ENCODE results near the gene TMEM131L. TPM values are rescaled to one million over a fixed set of nuclear protein-coding genes. Genes with fewer than 3 reads are reported as not detected.

TMEM131L gene
- polyA plus RNA-seq, 1 donor (not counting 4 experiments of a cell fraction or from before 2014, with no cell fraction given): 10.3 TPM

- Histone ChIP-seq H3K27me3 (ENCODE audit: control insufficient read depth, extremely low read depth, insufficient read depth, low read length) (no peaks in the 10 kb centered on the region), H3K9me3 (ENCODE audit: control insufficient read depth, low read depth, low read length) (no peaks in the 10 kb centered on the region), H2AFZ (ENCODE audit: control insufficient read depth, low read length) (no peak overlapping the region), H3K4me2 (ENCODE audit: control insufficient read depth, extremely low read depth, insufficient read depth, low read depth, low read length) (no peak overlapping the region), H3K27ac (ENCODE audit: control insufficient read depth, insufficient read depth, low read length) (no peak overlapping the region), H3K36me3 (ENCODE audit: control insufficient read depth in 2 of 2, extremely low read depth in 1 of 2, insufficient read depth in 2 of 2, low read length in 2 of 2) (peaks cover 2 to 3% of the 10 kb centered on the region in 2 experiments), H3K79me2 (ENCODE audit: control insufficient read depth, insufficient read depth, low read length) (no peaks in the 10 kb centered on the region), H4K20me1 (ENCODE audit: control insufficient read depth, extremely low read depth, insufficient read depth, low read length) (no peaks in the 10 kb centered on the region), H3K9me1 (ENCODE audit: control insufficient read depth, extremely low read depth, insufficient read depth, low read length) (no peaks in the 10 kb centered on the region), H3K9ac (ENCODE audit: control insufficient read depth, extremely low read depth, insufficient read depth, low read length) (no peak overlapping the region), H3K4me3 (ENCODE audit: control insufficient read depth in 2 of 3, extremely low read depth in 1 of 3, insufficient read depth in 2 of 3, low read depth in 1 of 3, low read length in 3 of 3) (no peak overlapping the region), H3K4me1 (ENCODE audit: control insufficient read depth, extremely low read depth, insufficient read depth, low read length) (no peaks in the 10 kb centered on the region)
- dilution Hi-C loops (cut with MboI; ENCODE audit: extremely low pct_ligation_motif_present, low sequenced_read_pairs): no loop called here
- no peak for FAIRE-seq
- DNase-seq (ENCODE audit: low read depth, low spot score): no peak
- TF ChIP-seq CTCF (optimal IDR thresholded peaks at IDR 0.05 in 1 of 3, IDR thresholded peaks at IDR 0.05 in 1 of 3, conservative IDR thresholded peaks at IDR 0.05 in 1 of 3; ENCODE audit: extremely low read depth in 1 of 3, insufficient read depth in 2 of 3, low read length in 3 of 3) (no peak), EZH2 (IDR thresholded peaks at IDR 0.05; ENCODE audit: low read length) (no peak)
Measured at GRCh38 chr4:153553155-153553818, 87.1 kb downstream of the TMEM131L start.

- Histone ChIP-seq H3K9me1 (ENCODE audit: control insufficient read depth, extremely low read depth, insufficient read depth, low read length) (no peaks in the 10 kb centered on the region), H3K9ac (ENCODE audit: control insufficient read depth, extremely low read depth, insufficient read depth, low read length) (no peak overlapping the region), H4K20me1 (ENCODE audit: control insufficient read depth, extremely low read depth, insufficient read depth, low read length) (no peaks in the 10 kb centered on the region), H3K36me3 (ENCODE audit: control insufficient read depth in 2 of 2, extremely low read depth in 1 of 2, insufficient read depth in 2 of 2, low read length in 2 of 2) (peaks cover 2 to 3% of the 10 kb centered on the region in 2 experiments), H3K27ac (ENCODE audit: control insufficient read depth, insufficient read depth, low read length) (no peak overlapping the region), H3K4me3 (ENCODE audit: control insufficient read depth in 2 of 3, extremely low read depth in 1 of 3, insufficient read depth in 2 of 3, low read depth in 1 of 3, low read length in 3 of 3) (no peak overlapping the region), H3K79me2 (ENCODE audit: control insufficient read depth, insufficient read depth, low read length) (no peaks in the 10 kb centered on the region), H3K27me3 (ENCODE audit: control insufficient read depth, extremely low read depth, insufficient read depth, low read length) (no peaks in the 10 kb centered on the region), H3K9me3 (ENCODE audit: control insufficient read depth, low read depth, low read length) (no peaks in the 10 kb centered on the region), H2AFZ (ENCODE audit: control insufficient read depth, low read length) (no peak overlapping the region), H3K4me1 (ENCODE audit: control insufficient read depth, extremely low read depth, insufficient read depth, low read length) (no peaks in the 10 kb centered on the region), H3K4me2 (ENCODE audit: control insufficient read depth, extremely low read depth, insufficient read depth, low read depth, low read length) (no peak overlapping the region)
- TF ChIP-seq EZH2 (IDR thresholded peaks at IDR 0.05; ENCODE audit: low read length) (no peak), CTCF (optimal IDR thresholded peaks at IDR 0.05 in 1 of 3, IDR thresholded peaks at IDR 0.05 in 1 of 3, conservative IDR thresholded peaks at IDR 0.05 in 1 of 3; ENCODE audit: extremely low read depth in 1 of 3, insufficient read depth in 2 of 3, low read length in 3 of 3) (no peak)
- dilution Hi-C loops (cut with MboI; ENCODE audit: extremely low pct_ligation_motif_present, low sequenced_read_pairs): no loop called here
- FAIRE-seq (no peak), DNase-seq (ENCODE audit: low read depth, low spot score) (no peak)
Measured at GRCh38 chr4:153553819-153554170, 87.6 kb downstream of the TMEM131L start.

Measured in keratinocyte (primary cell).